Measurements from ENCODE around the gene ARSG. TPM values are rescaled to one million over a fixed set of nuclear protein-coding genes. Genes with fewer than 3 reads are reported as not detected.

Gene ARSG
- total RNA-seq, 2 donors from 2014 or later: 1.8 to 12.1 TPM

- no peaks in the 10 kb centered on the region for H3K36me3 Mint-ChIP-seq
Observed at GRCh38 chr17:68468334-68468733, 177.0 kb downstream of the ARSG start.

GRCh38 chr17:68468788-68469187 lies 177.5 kb downstream of the ARSG start:
- no peak for ATAC-seq
- DNase-seq (ENCODE audit: low spot score in 2 of 2): no peak
- H3K27ac Mint-ChIP-seq: no peak overlapping the region
- no peaks in the 10 kb centered on the region for H3K9me3 Mint-ChIP-seq
- no peaks in the 10 kb centered on the region for H3K36me3 Mint-ChIP-seq

More at GRCh38 chr17:68468334-68468733, 177.0 kb downstream of the ARSG start:
- DNase-seq (ENCODE audit: low spot score in 2 of 2) (no peak), ATAC-seq (no peak)
- no peak overlapping the region for H3K27ac Mint-ChIP-seq
- no peaks in the 10 kb centered on the region for H3K9me3 Mint-ChIP-seq

Other genes starting within 250 kb of the ARSG start
- 100 to 1,000 TPM; 106 to 113 TPM for gene AMZ2, start 43.5 kb upstream of the ARSG start, total RNA-seq
- gene SLC16A6, start 368 bp upstream of the ARSG start, total RNA-seq: 1 to 10 TPM in 1 of 2 donors, under 1 TPM in 1; 0.39 to 2.4 TPM
- gene WIPI1, start 166.0 kb downstream of the ARSG start, total RNA-seq: 10 to 100 TPM; 15.2 to 22.0 TPM
- 100 to 1,000 TPM; 154 to 171 TPM for gene PRKAR1A, start 220.9 kb downstream of the ARSG start, total RNA-seq

All from activated naive CD4-positive, alpha-beta T cell treated with anti-CD3 and anti-CD28 coated beads, Interleukin-2, amount 50 U/mL, for 72 hours (primary cell).